Psoas muscle (tissue), 8 donors: ENCODE measurements around the gene TRMT10C. TPM values are rescaled to one million over a fixed set of nuclear protein-coding genes. Genes with fewer than 3 reads are reported as not detected.
"Not testable (repeated sequence)": the region's sequence is repeated elsewhere in the genome, so short reads cannot be mapped to it uniquely, and the experiment has no call there.

Experiments
- ATAC-seq, 4 donors: fragments of 200-7000 bp; cut with Tn5 transposase; one replicate each; pipeline ENCODE4 v1.9.1; 2020; ENCODE audit warnings: moderate library complexity in 3 of 4, mild to moderate bottlenecking in 2 of 4
- DNase-seq, 2 donors: peaks; one replicate each; pipeline ENCODE4 v3.0.0-alpha.2; 2020
- H3K27ac ChIP-seq: fragments of 200-600 bp; one replicate; pipeline ENCODE4 v1.8.0; 2022
- H3K27me3 ChIP-seq, 3 donors: fragments of 200-600 bp in 1 of 3; one replicate each; pipeline versions ENCODE4 v1.6.1 to v1.8.0; 2013 to 2022; ENCODE audit warnings: low read length in 2 of 3, mild to moderate bottlenecking in 2 of 3, moderate library complexity in 1 of 3; ENCODE audit not compliant: insufficient read depth in 3 of 3
- H3K36me3 ChIP-seq, 2 donors: fragments of 200-600 bp in 1 of 2; one replicate each; pipeline versions ENCODE4 v1.6.1 to v1.8.0; 2013 to 2022; ENCODE audit warnings: low read depth in 1 of 2, mild to moderate bottlenecking in 1 of 2, moderate library complexity in 1 of 2; ENCODE audit not compliant: insufficient read depth in 1 of 2
- H3K4me1 ChIP-seq: fragments of 200-600 bp; one replicate; pipeline ENCODE4 v1.8.0; 2022
- H3K4me3 ChIP-seq: fragments of 200-600 bp; one replicate; pipeline ENCODE4 v1.8.0; 2022; ENCODE audit warnings: mild to moderate bottlenecking
- H3K9me3 ChIP-seq: fragments of 200-600 bp; one replicate; pipeline ENCODE4 v1.8.0; 2022
- WGBS, 3 donors: extraction: QIAGEN DNeasy Blood & Tissue Kit; methylation state at CpG; one replicate each; pipeline versions ENCODE4 v1.1.6 to v1.1.7; 2013; 5-methylcytosine and 5-hydroxymethylcytosine counted together
- intact Hi-C, 2 donors: fragments of 100-400 bp; cut with DNase I; formaldehyde crosslinking; loops; one replicate each; pipeline versions ENCODE4 v1.11.0 to v1.14.2; 2022
- polyA plus RNA-seq, 3 donors: library from polyadenylated mRNA; stranded (reverse); fragments of 200-250 nt; gene quantifications; one replicate each; pipeline ENCODE4 v1.2.3, GENCODE V29; 2013
- total RNA-seq, 4 donors: library from RNA; stranded (reverse); fragmentation: NEBNext Ultra II Directional in 2 of 4; extraction: Animal tissue kit (Norgen Biotek cat#: 25700) in 2 of 4; gene quantifications; one replicate each; pipeline versions ENCODE4 v1.2.1 to v1.2.4, GENCODE V29; 2021 to 2023
- TF ChIP-seq, protein P1 (sequence below): fragments of 200-600 bp; IDR thresholded peaks from one replicate; pipeline ENCODE4 v1.8.0; 2022; ENCODE audit warnings: antibody characterized with exemption
- donor health status: healthy with polysubstance abuse.
- donor health status: DM: no; HTN: no; CAD: no; lungs with moderate emphysema.
- donor health status: Bipolar disorder and iron deficiency.
- donor health status: healthy.
- donor health status: DM: yes; HTN: yes; CAD: no.
- donor health status: DM: no; HTN: no; CAD: no.
- donor health status: DM: no; HTN: no; CAD: no.
- donor health status: DM: yes; HTN: yes; CAD: no.

TRMT10C gene
- total and polyA plus RNA-seq, 7 donors, result 23.4 to 64.0 (median 28.3) TPM

DNA sequence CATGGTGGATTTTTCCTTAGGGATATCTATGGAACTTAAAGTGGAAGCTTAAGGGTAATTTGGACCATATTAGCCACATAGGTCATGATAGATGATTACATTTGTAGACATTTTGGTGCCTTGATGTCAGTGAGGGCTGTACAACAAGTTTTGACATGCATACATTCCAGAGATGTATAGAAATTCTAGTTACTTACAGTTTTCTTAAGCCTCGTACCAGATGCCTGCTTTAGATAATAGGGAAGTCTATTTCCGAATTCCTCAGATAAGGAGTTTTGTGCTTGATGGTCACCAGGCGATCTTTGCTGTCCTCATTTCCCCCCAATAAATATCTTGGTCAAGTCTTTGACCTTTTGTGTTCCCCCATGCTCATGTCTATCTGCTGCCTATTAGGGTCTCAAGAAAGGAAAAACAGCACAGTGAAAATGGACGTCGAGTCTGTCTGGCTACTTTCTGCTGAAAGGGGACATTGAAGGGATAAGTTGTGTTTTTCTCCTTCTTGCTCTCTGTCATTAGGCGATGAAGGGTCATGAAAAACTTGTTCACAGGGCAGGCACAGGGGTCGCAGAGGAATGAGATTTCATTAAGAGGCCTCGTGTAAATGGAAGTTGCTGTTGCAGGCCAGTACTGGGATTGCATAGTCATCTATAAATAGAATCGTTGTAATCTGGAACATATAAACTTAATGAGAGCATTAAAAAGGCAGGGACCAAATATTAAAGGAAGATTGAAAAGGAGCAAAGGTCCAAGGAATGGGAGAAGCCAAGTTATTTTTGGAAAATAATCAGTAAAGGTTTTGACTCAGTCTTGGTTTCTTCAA lies 28.7 kb upstream of the TRMT10C start:
- peaks cover 2% of the 10 kb centered on the region for H3K4me1 ChIP-seq
- no peaks in the 10 kb centered on the region for H3K9me3 ChIP-seq
- intact Hi-C loops, result no loop called here
- peak in 2 of 4 donors; percentile 56 to 66 for ATAC-seq
- no peaks in the 10 kb centered on the region for H3K36me3 ChIP-seq
- no peaks in the 10 kb centered on the region for H3K27me3 ChIP-seq
- no peak for DNase-seq
- TF ChIP-seq, protein P1, sequence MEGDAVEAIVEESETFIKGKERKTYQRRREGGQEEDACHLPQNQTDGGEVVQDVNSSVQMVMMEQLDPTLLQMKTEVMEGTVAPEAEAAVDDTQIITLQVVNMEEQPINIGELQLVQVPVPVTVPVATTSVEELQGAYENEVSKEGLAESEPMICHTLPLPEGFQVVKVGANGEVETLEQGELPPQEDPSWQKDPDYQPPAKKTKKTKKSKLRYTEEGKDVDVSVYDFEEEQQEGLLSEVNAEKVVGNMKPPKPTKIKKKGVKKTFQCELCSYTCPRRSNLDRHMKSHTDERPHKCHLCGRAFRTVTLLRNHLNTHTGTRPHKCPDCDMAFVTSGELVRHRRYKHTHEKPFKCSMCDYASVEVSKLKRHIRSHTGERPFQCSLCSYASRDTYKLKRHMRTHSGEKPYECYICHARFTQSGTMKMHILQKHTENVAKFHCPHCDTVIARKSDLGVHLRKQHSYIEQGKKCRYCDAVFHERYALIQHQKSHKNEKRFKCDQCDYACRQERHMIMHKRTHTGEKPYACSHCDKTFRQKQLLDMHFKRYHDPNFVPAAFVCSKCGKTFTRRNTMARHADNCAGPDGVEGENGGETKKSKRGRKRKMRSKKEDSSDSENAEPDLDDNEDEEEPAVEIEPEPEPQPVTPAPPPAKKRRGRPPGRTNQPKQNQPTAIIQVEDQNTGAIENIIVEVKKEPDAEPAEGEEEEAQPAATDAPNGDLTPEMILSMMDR, result no peak
- WGBS, 3 donors, result 63 to 70% (median 63%) methylated on average over 9 of the region's 9 CpGs
- no peak overlapping the region for H3K4me3 ChIP-seq
- no peak overlapping the region for H3K27ac ChIP-seq

DNA sequence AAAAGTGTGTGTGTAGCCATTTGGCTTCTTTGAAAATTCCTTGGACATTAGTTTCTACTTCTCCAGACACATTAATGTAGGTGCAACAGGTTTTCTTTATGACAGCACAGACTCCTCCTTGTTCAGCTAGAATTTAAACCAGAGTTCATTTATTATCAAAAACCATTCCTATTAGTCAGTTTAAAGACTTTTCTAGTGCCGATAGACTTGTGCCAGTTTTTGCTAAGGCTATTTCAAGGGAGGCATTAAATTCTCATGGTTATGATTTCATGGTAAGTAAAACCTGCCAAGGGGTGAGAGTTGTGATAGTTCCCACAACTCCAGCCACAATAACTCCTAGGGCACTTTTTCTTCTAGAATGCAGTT lies 28.1 kb upstream of the TRMT10C start:
- intact Hi-C loops, result no loop called here
- Histone ChIP-seq H3K4me1 (peaks cover 2% of the 10 kb centered on the region), H3K36me3 (no peaks in the 10 kb centered on the region), H3K4me3 (no peak overlapping the region), H3K9me3 (no peaks in the 10 kb centered on the region), H3K27me3 (no peaks in the 10 kb centered on the region), H3K27ac (no peak overlapping the region)
- 20 to 42% (median 38%) methylated on average over 1 of the region's 1 CpG for WGBS, 3 donors
- ATAC-seq (peak in 1 of 4 donors; percentile 24), DNase-seq (no peak)
- TF ChIP-seq, protein P1, result no peak

DNA sequence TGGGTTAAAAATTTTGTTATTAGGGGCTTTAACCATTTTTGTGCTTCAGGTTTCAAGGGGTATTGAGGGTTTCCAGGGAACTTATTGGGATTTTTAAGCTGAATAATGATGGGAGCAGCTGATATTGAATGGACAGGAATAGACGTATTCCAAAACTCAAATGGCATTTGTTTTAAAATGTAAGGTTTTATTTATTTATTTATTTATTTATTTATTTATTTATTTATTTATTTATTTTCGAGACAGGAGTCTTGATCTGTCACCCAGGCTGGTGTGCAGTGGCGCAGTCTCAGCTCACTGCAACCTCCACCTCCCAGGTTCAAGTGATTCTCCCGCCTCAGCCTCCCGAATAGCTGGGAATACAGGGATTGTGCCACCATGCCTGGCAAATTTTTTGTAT lies 26.4 kb upstream of the TRMT10C start:
- TF ChIP-seq, protein P1, result no peak
- WGBS, 3 donors, result 74 to 82% (median 79%) methylated on average over 5 of the region's 5 CpGs
- Histone ChIP-seq H3K9me3 (no peaks in the 10 kb centered on the region), H3K4me1 (peaks cover 2% of the 10 kb centered on the region), H3K36me3 (no peaks in the 10 kb centered on the region), H3K27ac (no peak overlapping the region), H3K4me3 (no peak overlapping the region), H3K27me3 (no peaks in the 10 kb centered on the region)
- no peak for DNase-seq
- no peak for ATAC-seq
- intact Hi-C loops, result no loop called here

DNA sequence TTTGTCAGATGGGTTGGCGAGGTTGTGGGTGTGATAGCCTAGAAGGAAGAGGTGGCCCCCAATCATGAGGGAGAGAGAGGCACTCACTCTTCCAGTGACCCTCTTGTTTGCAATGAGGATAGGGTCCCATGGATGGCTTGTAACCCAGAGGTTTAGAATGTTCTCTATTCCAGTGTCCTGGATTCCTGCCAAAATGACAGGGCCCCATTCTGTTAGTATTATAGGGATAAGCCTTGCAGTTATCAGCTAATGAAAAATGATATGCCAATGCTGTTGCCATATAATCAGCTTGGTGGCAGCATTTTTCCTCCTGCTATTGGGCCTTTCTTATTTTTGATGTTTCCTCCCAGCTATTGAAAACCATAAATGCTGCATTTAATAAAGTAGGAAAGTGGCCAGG lies 25.4 kb upstream of the TRMT10C start:
- TF ChIP-seq, protein P1, result no peak

DNA sequence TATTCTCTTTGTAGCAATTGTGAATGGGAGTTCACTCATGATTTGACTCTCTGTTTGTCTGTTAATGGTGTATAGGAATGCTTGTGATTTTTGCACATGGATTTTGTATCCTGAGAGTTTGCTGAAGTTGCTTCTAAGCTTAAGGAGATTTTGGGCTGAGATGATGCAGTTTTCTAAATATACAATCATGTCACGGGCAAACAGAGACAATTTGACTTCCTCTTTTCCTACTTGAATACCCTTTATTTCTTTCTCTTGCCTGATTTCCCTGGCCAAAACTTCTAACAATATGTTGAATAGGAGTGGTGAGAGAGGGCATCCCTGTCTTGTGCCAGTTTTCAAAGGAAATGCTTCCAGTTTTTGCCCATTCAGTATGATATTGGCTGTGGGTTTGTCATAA lies 24.7 kb upstream of the TRMT10C start:
- H3K27ac ChIP-seq, intact Hi-C loops, H3K9me3 ChIP-seq, H3K4me3 ChIP-seq, ATAC-seq, H3K27me3 ChIP-seq, H3K36me3 ChIP-seq, DNase-seq, H3K4me1 ChIP-seq: not testable (repeated sequence)
- 82 to 94% (median 82%) methylated on average over 1 of the region's 1 CpG for WGBS, 3 donors

More for the DNA sequence above, 25.4 kb upstream of the TRMT10C start:
- Histone ChIP-seq H3K4me3 (no peak overlapping the region), H3K27me3 (no peaks in the 10 kb centered on the region), H3K4me1 (peaks cover 2% of the 10 kb centered on the region), H3K9me3 (no peaks in the 10 kb centered on the region), H3K27ac (no peak overlapping the region), H3K36me3 (no peaks in the 10 kb centered on the region)
- no peak for DNase-seq
- intact Hi-C loops, result no loop called here
- 92 to 100% (median 94%) methylated on average over 1 of the region's 1 CpG for WGBS, 3 donors
- ATAC-seq, result no peak
